ENCODE measurements around the gene ZSWIM6. TPM values are rescaled to one million over a fixed set of nuclear protein-coding genes. Genes with fewer than 3 reads are reported as not detected.
"Not testable (repeated sequence)": the region's sequence is repeated elsewhere in the genome, so short reads cannot be mapped to it uniquely, and the experiment has no call there.

The ZSWIM6 gene
- polyA plus RNA-seq, 1 of the 3 experiments (the other 2 are of a cell fraction), result 7.4 TPM

- TF ChIP-seq PBX3 (IDR thresholded peaks at IDR 0.05) (no peak), EP300 (IDR thresholded peaks at IDR 0.05; ENCODE audit: borderline replicate concordance in 1 of 2, low read depth in 1 of 2, low read length in 1 of 2) (no peak), SIN3A (IDR thresholded peaks at IDR 0.05; ENCODE audit: borderline replicate concordance, low read depth, low read length) (no peak)
Observed at GRCh38 chr5:61412361-61412760, 80.3 kb downstream of the ZSWIM6 start (continued).

DNA sequence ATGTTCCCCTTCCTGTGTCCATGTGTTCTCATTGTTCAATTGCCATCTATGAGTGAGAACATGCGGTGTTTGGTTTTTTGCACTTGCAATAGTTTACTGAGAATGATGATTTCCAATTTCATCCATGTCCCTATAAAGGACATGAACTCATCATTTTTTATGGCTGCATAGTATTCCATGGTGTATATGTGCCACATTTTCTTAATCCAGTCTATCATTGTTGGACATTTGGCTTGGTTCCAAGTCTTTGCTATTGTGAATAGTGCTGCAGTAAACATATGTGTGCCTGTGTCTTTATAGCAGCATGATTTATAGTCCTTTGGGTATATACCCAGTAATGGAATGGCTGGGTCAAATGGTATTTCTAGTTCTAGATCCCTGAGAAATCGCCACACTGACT is 81.1 kb downstream of the ZSWIM6 start:
- H3K9me2 ChIP-seq; H3K9ac ChIP-seq; DNase-seq; H3K36me3 ChIP-seq (replicated peaks in 1 of 2; ENCODE audit: control insufficient read depth in 1 of 2, insufficient read depth in 2 of 2, low read length in 1 of 2); H2AFZ ChIP-seq (ENCODE audit: low read depth); H3K9me3 ChIP-seq; CTCF ChIA-PET; H3K4me3 ChIP-seq (ENCODE audit: low read depth in 2 of 2, low read length in 1 of 2); H3K4me2 ChIP-seq; H3K27me3 ChIP-seq (ENCODE audit: insufficient read depth); POLR2A ChIA-PET; H3K27ac ChIP-seq (ENCODE audit: low read depth in 2 of 2, low read length in 1 of 2): not testable (repeated sequence)
- H3K79me2 ChIP-seq (ENCODE audit: insufficient read depth), result peaks cover 86% of the 10 kb centered on the region
- 92% methylated on average over 2 of the region's 2 CpGs for WGBS (ENCODE audit: low lambda C conversion rate)
- peaks cover 13 to 22% of the 10 kb centered on the region in 2 experiments; a peak in 3 of 4 replicates for H3K4me1 ChIP-seq (ENCODE audit: control insufficient read depth in 1 of 2, insufficient read depth in 2 of 2, low read depth in 1 of 2, low read length in 1 of 2)
- H3F3A ChIP-seq (replicated peaks; ENCODE audit: insufficient read depth), result peaks cover 17% of the 10 kb centered on the region
- H4K20me1 ChIP-seq (ENCODE audit: insufficient read depth), result peaks cover 67% of the 10 kb centered on the region

- Histone ChIP-seq H3K4me3 (ENCODE audit: low read depth in 2 of 2, low read length in 1 of 2) (no peak overlapping the region), H4K20me1 (ENCODE audit: insufficient read depth) (peaks cover 78% of the 10 kb centered on the region), H2AFZ (ENCODE audit: low read depth) (no peak overlapping the region), H3K27me3 (ENCODE audit: insufficient read depth) (no peaks in the 10 kb centered on the region), H3K79me2 (ENCODE audit: insufficient read depth) (peaks cover 96% of the 10 kb centered on the region), H3K4me2 (no peak overlapping the region), H3K9me3 (no peaks in the 10 kb centered on the region), H3K27ac (ENCODE audit: low read depth in 2 of 2, low read length in 1 of 2) (no peak overlapping the region), H3K9me2 (no peaks in the 10 kb centered on the region), H3K9ac (no peak overlapping the region), H3K36me3 (replicated peaks in 1 of 2; ENCODE audit: control insufficient read depth in 1 of 2, insufficient read depth in 2 of 2, low read length in 1 of 2) (no peaks in the 10 kb centered on the region), H3K4me1 (ENCODE audit: control insufficient read depth in 1 of 2, insufficient read depth in 2 of 2, low read depth in 1 of 2, low read length in 1 of 2) (peaks cover 7 to 17% of the 10 kb centered on the region in 2 experiments; a peak in 3 of 4 replicates), H3F3A (replicated peaks; ENCODE audit: insufficient read depth) (peaks cover 12% of the 10 kb centered on the region)
- ChIA-PET POLR2A (no interaction called here), CTCF (no interaction called here)
- 97% methylated on average over 6 of the region's 6 CpGs for WGBS (ENCODE audit: low lambda C conversion rate)
- DNase-seq, result no peak
- no peak for TF ChIP-seq USF1 (IDR thresholded peaks at IDR 0.05; ENCODE audit: borderline replicate concordance, low read depth)
Observed at GRCh38 chr5:61414806-61415205, 82.7 kb downstream of the ZSWIM6 start.

GRCh38 chr5:61416010-61416409 is 84.0 kb downstream of the ZSWIM6 start:
- Histone ChIP-seq H3K79me2 (ENCODE audit: insufficient read depth) (peaks cover 96% of the 10 kb centered on the region), H3K4me3 (ENCODE audit: low read depth in 2 of 2, low read length in 1 of 2) (no peak overlapping the region), H3K9ac (no peak overlapping the region), H3K36me3 (replicated peaks in 1 of 2; ENCODE audit: control insufficient read depth in 1 of 2, insufficient read depth in 2 of 2, low read length in 1 of 2) (no peaks in the 10 kb centered on the region), H3K9me2 (no peaks in the 10 kb centered on the region), H4K20me1 (ENCODE audit: insufficient read depth) (peaks cover 78% of the 10 kb centered on the region), H3K4me2 (no peak overlapping the region; the same call in 1 of the 2 replicates), H3K27me3 (ENCODE audit: insufficient read depth) (no peaks in the 10 kb centered on the region), H3K27ac (ENCODE audit: low read depth in 2 of 2, low read length in 1 of 2) (no peak overlapping the region), H3F3A (replicated peaks; ENCODE audit: insufficient read depth) (peaks cover 7% of the 10 kb centered on the region), H3K4me1 (ENCODE audit: control insufficient read depth in 1 of 2, insufficient read depth in 2 of 2, low read depth in 1 of 2, low read length in 1 of 2) (peaks cover 5 to 19% of the 10 kb centered on the region in 2 experiments; a peak in 2 of 4 replicates), H3K9me3 (no peaks in the 10 kb centered on the region), H2AFZ (ENCODE audit: low read depth) (no peak overlapping the region)
- TF ChIP-seq NRF1 (IDR thresholded peaks at IDR 0.05; ENCODE audit: low read depth, low read length) (no peak), CHD2 (IDR thresholded peaks at IDR 0.05; ENCODE audit: low read length, partially characterized antibody) (no peak), MEF2A (IDR thresholded peaks at IDR 0.05; ENCODE audit: borderline replicate concordance, low read depth) (no peak), JUND (IDR thresholded peaks at IDR 0.05) (no peak), TCF12 (IDR thresholded peaks at IDR 0.05) (no peak), YY1 (IDR thresholded peaks at IDR 0.05; ENCODE audit: low read depth) (no peak), CTCF (IDR thresholded peaks at IDR 0.05) (no peak), RFX5 (IDR thresholded peaks at IDR 0.05; ENCODE audit: low read length) (no peak), FOXJ3 (CRISPR knock-in tag; IDR thresholded peaks at IDR 0.05) (no peak), ELF1 (IDR thresholded peaks at IDR 0.05) (no peak)
- no peak for DNase-seq
- WGBS (ENCODE audit: low lambda C conversion rate), result 71% methylated on average over 5 of the region's 5 CpGs
- ChIA-PET CTCF (interaction anchor here (0.6 kb wide), 1 partner anchor 927 kb away, joined by 3 read pairs; no protein-coding TSS in a partner anchor), POLR2A (no interaction called here)

All from SK-N-SH (cell line).